Measurements from ENCODE around the gene SORT1.
A peak's percentile ranks its signal among the peaks of the same experiment; 100 is the strongest.

SORT1 gene

DNA sequence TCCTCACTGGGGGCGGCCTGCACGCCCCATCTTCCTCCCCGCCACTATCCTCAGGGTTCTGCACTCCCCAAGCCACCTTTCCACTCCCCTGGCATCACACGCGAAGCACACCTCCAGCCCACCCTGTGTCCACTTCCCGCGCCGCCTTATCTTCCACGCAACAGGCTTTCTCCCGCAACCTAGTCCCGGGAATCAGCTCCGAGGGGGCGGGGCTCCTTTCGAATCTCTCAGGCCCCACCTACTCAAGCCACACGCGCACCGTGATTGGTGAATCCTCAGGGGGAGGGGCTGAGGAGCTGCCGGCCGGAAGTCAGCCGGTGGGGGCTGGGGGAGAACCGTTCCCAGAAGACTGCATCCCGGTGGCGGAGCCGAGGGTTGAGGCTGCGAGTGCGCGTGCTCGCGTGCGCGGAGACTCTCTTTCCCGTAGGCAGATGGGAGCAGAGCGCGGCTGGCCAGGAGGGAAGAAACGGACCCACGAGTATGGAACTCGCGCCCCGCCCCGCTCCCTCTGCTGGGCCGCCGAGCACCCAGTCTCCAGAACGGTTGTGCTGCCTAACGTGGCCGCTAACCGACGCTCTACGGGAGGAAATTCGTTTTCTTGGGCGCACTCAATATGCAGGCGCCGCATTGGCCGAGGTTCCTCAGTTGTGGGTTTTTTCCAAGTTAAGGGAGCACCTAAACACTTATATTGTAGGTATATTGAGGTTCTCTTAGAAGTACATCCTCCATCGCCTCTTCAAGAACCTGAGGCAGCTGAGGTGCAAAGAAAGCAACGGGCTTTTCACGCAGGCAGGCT, 114.6 kb downstream of the SORT1 start, which contains the start of gene PSRC1:
TSS of gene PSRC1 (minus strand) at position 194 of the 796 bp plus-strand sequence.
- Histone ChIP-seq H3K36me3 (ENCODE audit: control insufficient read depth, insufficient read depth, low read length) (peaks cover 6% of the 10 kb centered on the region), H2BK15ac (replicated peaks; ENCODE audit: low read depth) (no peak within 1 kb of the TSS), H3K9ac (ENCODE audit: low read length) (peak within 1 kb of the TSS; percentile 95), H3K18ac (ENCODE audit: low read length) (peak within 1 kb of the TSS; percentile 63), H3K4me2 (ENCODE audit: low read length) (peak within 1 kb of the TSS; percentile 60), H3K23ac (ENCODE audit: low read length) (peak within 1 kb of the TSS; percentile 99), H3K56ac (ENCODE audit: low read length) (peak within 1 kb of the TSS; percentile 98), H3K4me3 (ENCODE audit: low read length) (peak within 1 kb of the TSS; percentile 93), H2BK5ac (ENCODE audit: low read length) (peak within 1 kb of the TSS; percentile 91), H2BK120ac (ENCODE audit: low read depth, low read length) (no peak within 1 kb of the TSS), H3K79me1 (ENCODE audit: low read length) (peaks cover 12% of the 10 kb centered on the region), H3K27me3 (ENCODE audit: insufficient read depth, low read length, poor library complexity) (no peaks in the 10 kb centered on the region), H3K4me1 (ENCODE audit: control insufficient read depth, low read depth, low read length) (peaks cover 5% of the 10 kb centered on the region), H4K8ac (ENCODE audit: low read depth, low read length) (no peak within 1 kb of the TSS), H3K4ac (ENCODE audit: low read depth, low read length) (peak within 1 kb of the TSS; percentile 56), H3K79me2 (ENCODE audit: control insufficient read depth, insufficient read depth, low read length) (peaks cover 13% of the 10 kb centered on the region), H3K27ac (ENCODE audit: low read depth, low read length) (peak within 1 kb of the TSS; percentile 79), H4K5ac (ENCODE audit: low read length) (no peak within 1 kb of the TSS), H2AK5ac (ENCODE audit: low read length) (peak within 1 kb of the TSS; percentile 92)
- WGBS (ENCODE audit: extremely low coverage, insufficient coverage, low lambda C conversion rate): no CpG with 5 or more reads among the region's 56 CpGs
- peak; percentile 97 for DNase-seq

DNA sequence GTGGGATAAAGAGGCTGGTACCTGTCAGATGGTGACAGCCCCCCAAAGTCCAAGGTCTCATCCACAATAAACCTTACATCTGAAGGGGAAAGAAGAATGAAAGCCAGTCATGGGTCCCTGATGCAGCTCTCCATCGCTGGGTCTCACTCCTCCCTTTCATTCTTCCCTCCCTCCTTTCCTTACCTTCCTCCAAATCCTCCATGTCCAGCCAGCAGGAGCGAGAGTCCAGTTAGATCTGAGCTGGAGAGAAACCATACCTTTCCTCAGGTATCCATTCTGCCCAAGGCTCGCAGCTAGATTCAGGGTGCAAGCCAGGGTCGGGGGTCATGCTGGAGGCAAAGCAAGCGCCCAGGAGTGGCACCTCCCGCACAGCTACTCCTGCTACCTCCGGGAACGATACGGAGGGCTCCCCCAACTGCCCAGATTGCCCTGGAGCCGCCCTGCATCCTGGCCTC, 115.2 kb downstream of the SORT1 start:
- Histone ChIP-seq H2BK5ac (ENCODE audit: low read length) (peak overlapping the region; percentile 91), H3K79me2 (ENCODE audit: control insufficient read depth, insufficient read depth, low read length) (peaks cover 13% of the 10 kb centered on the region), H2AK5ac (ENCODE audit: low read length) (peak overlapping the region; percentile 92), H3K18ac (ENCODE audit: low read length) (peak overlapping the region; percentile 4), H3K27ac (ENCODE audit: low read depth, low read length) (peak overlapping the region; percentile 54), H3K4me2 (ENCODE audit: low read length) (peak overlapping the region; percentile 56), H4K8ac (ENCODE audit: low read depth, low read length) (no peak overlapping the region), H3K9ac (ENCODE audit: low read length) (peak overlapping the region; percentile 95), H3K4ac (ENCODE audit: low read depth, low read length) (peak overlapping the region; percentile 45), H3K27me3 (ENCODE audit: insufficient read depth, low read length, poor library complexity) (no peaks in the 10 kb centered on the region), H2BK120ac (ENCODE audit: low read depth, low read length) (no peak overlapping the region), H3K4me3 (ENCODE audit: low read length) (peak overlapping the region; percentile 93), H3K79me1 (ENCODE audit: low read length) (peaks cover 12% of the 10 kb centered on the region), H2BK15ac (replicated peaks; ENCODE audit: low read depth) (no peak overlapping the region), H3K4me1 (ENCODE audit: control insufficient read depth, low read depth, low read length) (peaks cover 5% of the 10 kb centered on the region), H3K23ac (ENCODE audit: low read length) (peak overlapping the region; percentile 99), H4K5ac (ENCODE audit: low read length) (no peak overlapping the region), H3K56ac (ENCODE audit: low read length) (peak overlapping the region; percentile 98), H3K36me3 (ENCODE audit: control insufficient read depth, insufficient read depth, low read length) (peaks cover 6% of the 10 kb centered on the region)
- no CpG with 5 or more reads among the region's 10 CpGs for WGBS (ENCODE audit: extremely low coverage, insufficient coverage, low lambda C conversion rate)
- DNase-seq: no peak

DNA sequence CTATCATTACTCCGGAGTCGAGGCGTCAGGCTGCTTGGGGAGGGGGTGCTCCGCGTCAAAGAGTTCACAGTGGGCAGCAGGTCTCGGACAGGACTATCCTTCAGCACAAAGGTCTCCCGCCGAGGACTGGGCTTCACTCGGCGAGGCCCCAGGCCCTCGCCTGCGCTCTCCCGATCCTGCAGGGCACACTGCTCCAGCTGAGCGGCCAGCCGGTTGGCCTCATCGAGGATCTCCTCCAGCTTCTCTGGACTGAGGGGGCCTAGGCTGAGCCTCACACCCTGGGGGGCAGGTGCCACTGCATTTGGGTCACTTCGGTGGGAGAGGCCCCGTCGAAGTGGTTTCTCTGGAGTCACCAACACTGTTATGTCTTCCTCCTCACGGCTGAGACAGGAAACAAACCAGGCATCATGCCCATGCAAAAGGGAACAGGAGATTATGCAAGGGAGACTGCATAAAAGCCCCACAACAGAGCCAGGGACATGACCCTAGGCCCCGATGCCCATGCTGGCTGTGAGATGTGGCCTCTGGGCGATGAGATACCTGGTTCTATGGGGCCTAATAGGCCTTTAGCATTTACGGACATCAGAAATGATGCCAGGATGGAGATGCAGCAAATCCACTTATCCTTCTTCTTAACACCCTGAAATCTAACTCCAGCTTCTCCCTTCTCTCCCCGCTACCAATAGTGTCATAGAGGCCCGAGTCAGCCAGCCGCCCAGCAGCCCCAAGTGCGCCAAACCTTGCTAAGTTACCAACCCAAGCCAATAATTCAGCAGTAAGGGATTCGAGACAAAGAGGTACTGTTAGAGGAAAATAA, 115.8 kb downstream of the SORT1 start:
- no CpG with 5 or more reads among the region's 28 CpGs for WGBS (ENCODE audit: extremely low coverage, insufficient coverage, low lambda C conversion rate)
- Histone ChIP-seq H2BK15ac (replicated peaks; ENCODE audit: low read depth) (no peak overlapping the region), H4K8ac (ENCODE audit: low read depth, low read length) (no peak overlapping the region), H3K79me2 (ENCODE audit: control insufficient read depth, insufficient read depth, low read length) (peaks cover 13% of the 10 kb centered on the region), H3K79me1 (ENCODE audit: low read length) (peaks cover 12% of the 10 kb centered on the region), H3K4ac (ENCODE audit: low read depth, low read length) (no peak overlapping the region), H3K23ac (ENCODE audit: low read length) (no peak overlapping the region), H2BK5ac (ENCODE audit: low read length) (no peak overlapping the region), H3K36me3 (ENCODE audit: control insufficient read depth, insufficient read depth, low read length) (peaks cover 6% of the 10 kb centered on the region), H3K27ac (ENCODE audit: low read depth, low read length) (no peak overlapping the region), H4K5ac (ENCODE audit: low read length) (no peak overlapping the region), H2AK5ac (ENCODE audit: low read length) (no peak overlapping the region), H3K4me1 (ENCODE audit: control insufficient read depth, low read depth, low read length) (peaks cover 5% of the 10 kb centered on the region), H3K4me3 (ENCODE audit: low read length) (peak overlapping the region; percentile 93), H2BK120ac (ENCODE audit: low read depth, low read length) (no peak overlapping the region), H3K56ac (ENCODE audit: low read length) (peak overlapping the region; percentile 98), H3K18ac (ENCODE audit: low read length) (no peak overlapping the region), H3K27me3 (ENCODE audit: insufficient read depth, low read length, poor library complexity) (no peaks in the 10 kb centered on the region), H3K9ac (ENCODE audit: low read length) (peak overlapping the region; percentile 95), H3K4me2 (ENCODE audit: low read length) (peak overlapping the region; percentile 56)
- DNase-seq: no peak

DNA sequence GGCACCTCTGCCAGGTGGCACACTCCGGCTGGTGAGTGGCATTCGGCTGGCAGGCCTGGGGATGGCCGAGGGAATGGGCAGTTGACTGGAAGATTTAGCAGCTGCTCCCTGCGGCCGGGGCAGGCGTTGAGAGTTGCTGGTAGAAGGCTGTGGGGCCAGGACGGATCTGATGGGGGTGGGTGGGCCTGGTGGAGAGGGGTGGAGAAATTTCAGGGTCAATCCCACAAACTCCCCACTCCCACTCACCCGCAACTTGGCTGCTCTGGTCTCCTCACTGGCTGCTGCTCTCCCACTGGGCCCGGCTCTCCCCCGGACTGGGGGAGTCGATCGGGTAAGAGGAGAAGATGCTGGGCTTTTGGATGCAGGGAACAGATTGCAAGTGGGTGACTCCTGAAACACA, 116.9 kb downstream of the SORT1 start:
- peaks cover 5% of the 10 kb centered on the region for H3K4me1 ChIP-seq (ENCODE audit: control insufficient read depth, low read depth, low read length)
- no peak overlapping the region for H3K18ac ChIP-seq (ENCODE audit: low read length)
- no peak overlapping the region for H3K4ac ChIP-seq (ENCODE audit: low read depth, low read length)
- H3K27ac ChIP-seq (ENCODE audit: low read depth, low read length): no peak overlapping the region
- no peak for DNase-seq
- no peaks in the 10 kb centered on the region for H3K27me3 ChIP-seq (ENCODE audit: insufficient read depth, low read length, poor library complexity)
- H2BK15ac ChIP-seq (replicated peaks; ENCODE audit: low read depth): no peak overlapping the region
- WGBS (ENCODE audit: extremely low coverage, insufficient coverage, low lambda C conversion rate): no CpG with 5 or more reads among the region's 12 CpGs
- peaks cover 12% of the 10 kb centered on the region for H3K79me1 ChIP-seq (ENCODE audit: low read length)
- peaks cover 6% of the 10 kb centered on the region for H3K36me3 ChIP-seq (ENCODE audit: control insufficient read depth, insufficient read depth, low read length)
- no peak overlapping the region for H3K23ac ChIP-seq (ENCODE audit: low read length)
- no peak overlapping the region for H2BK5ac ChIP-seq (ENCODE audit: low read length)
- peaks cover 13% of the 10 kb centered on the region for H3K79me2 ChIP-seq (ENCODE audit: control insufficient read depth, insufficient read depth, low read length)
- no peak overlapping the region for H4K8ac ChIP-seq (ENCODE audit: low read depth, low read length)
- H3K9ac ChIP-seq (ENCODE audit: low read length): no peak overlapping the region
- no peak overlapping the region for H2AK5ac ChIP-seq (ENCODE audit: low read length)
- no peak overlapping the region for H2BK120ac ChIP-seq (ENCODE audit: low read depth, low read length)
- H3K4me2 ChIP-seq (ENCODE audit: low read length): no peak overlapping the region
- no peak overlapping the region for H3K56ac ChIP-seq (ENCODE audit: low read length)
- H3K4me3 ChIP-seq (ENCODE audit: low read length): no peak overlapping the region
- no peak overlapping the region for H4K5ac ChIP-seq (ENCODE audit: low read length)

DNA sequence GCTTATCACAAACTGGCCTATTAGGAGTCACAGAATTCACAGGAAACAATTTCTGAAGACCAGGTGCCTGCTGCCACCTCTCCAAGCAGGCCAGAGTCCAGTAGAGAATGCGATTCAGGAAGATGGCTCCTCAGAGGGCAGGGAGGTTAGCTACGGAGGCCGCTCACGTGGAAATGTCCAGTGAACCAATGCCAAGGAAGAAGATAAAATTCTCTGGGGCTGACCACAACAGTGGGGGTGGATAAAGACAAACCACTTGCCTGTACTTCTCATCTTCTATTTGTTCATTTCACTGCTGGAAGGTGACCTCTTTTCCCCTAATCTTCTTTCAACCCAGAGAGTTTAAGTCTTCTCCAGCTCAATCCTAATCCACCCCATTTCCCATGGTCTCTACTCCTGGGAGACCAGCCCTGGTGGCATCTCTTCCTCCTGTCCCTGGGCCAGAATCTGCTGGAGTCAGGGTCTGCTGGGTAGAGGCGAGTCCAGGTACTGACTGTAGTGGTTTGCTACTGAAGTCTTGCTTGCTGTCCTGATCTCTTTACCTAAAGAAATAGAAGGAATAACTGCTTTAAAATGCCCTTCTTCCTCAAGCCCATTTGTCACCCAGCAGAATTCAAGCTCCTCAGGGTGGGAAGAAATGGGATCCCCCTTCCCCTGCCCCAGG, 118.0 kb downstream of the SORT1 start:
- Histone ChIP-seq H2AK5ac (ENCODE audit: low read length) (no peak overlapping the region), H3K79me2 (ENCODE audit: control insufficient read depth, insufficient read depth, low read length) (peaks cover 13% of the 10 kb centered on the region), H3K18ac (ENCODE audit: low read length) (no peak overlapping the region), H3K27ac (ENCODE audit: low read depth, low read length) (no peak overlapping the region), H3K27me3 (ENCODE audit: insufficient read depth, low read length, poor library complexity) (no peaks in the 10 kb centered on the region), H3K4ac (ENCODE audit: low read depth, low read length) (no peak overlapping the region), H4K8ac (ENCODE audit: low read depth, low read length) (no peak overlapping the region), H3K4me2 (ENCODE audit: low read length) (no peak overlapping the region), H3K4me1 (ENCODE audit: control insufficient read depth, low read depth, low read length) (peaks cover 5% of the 10 kb centered on the region), H3K79me1 (ENCODE audit: low read length) (peaks cover 12% of the 10 kb centered on the region), H3K4me3 (ENCODE audit: low read length) (no peak overlapping the region), H2BK120ac (ENCODE audit: low read depth, low read length) (no peak overlapping the region), H3K36me3 (ENCODE audit: control insufficient read depth, insufficient read depth, low read length) (peaks cover 6% of the 10 kb centered on the region), H4K5ac (ENCODE audit: low read length) (no peak overlapping the region), H2BK5ac (ENCODE audit: low read length) (no peak overlapping the region), H2BK15ac (replicated peaks; ENCODE audit: low read depth) (no peak overlapping the region), H3K9ac (ENCODE audit: low read length) (no peak overlapping the region), H3K56ac (ENCODE audit: low read length) (no peak overlapping the region), H3K23ac (ENCODE audit: low read length) (no peak overlapping the region)
- no peak for DNase-seq
- no CpG with 5 or more reads among the region's 5 CpGs for WGBS (ENCODE audit: extremely low coverage, insufficient coverage, low lambda C conversion rate)

All from mesendoderm (in vitro differentiated cells).